HepG2 (cell line): ENCODE results near the gene ZNF445. TPM values are rescaled to one million over a fixed set of nuclear protein-coding genes. Genes with fewer than 3 reads are reported as not detected.
A peak's percentile ranks its signal among the peaks of the same experiment; 100 is the strongest.

Experiments
- ATAC-seq: fragments of 200-7000 bp; cut with Tn5 transposase; 3 replicates; pipeline ENCODE4 v1.9.1; 2020; ENCODE audit warnings: mild to moderate bottlenecking, moderate library complexity
- BruUV-seq: library from RNA; stranded (reverse); fragments of 400-500 nt; replicated peaks from 2 replicates; lab custom pipeline; 2021; lab: Mats Ljungman, UMichigan
- CTCF ChIA-PET: fragments of 300-600 bp; formaldehyde crosslinking; extraction: SDS; loops from one replicate; lab custom pipeline; 2021; ENCODE audit warnings: low total read pairs, inconsistent platforms, low intra/inter-chr PET ratio; lab: Yijun Ruan, JAX
- POLR2A ChIA-PET: fragments of 350-600 bp; sonication (Branson Sonifier 250); formaldehyde crosslinking; loops from one replicate; lab custom pipeline; 2020; ENCODE audit warnings: antibody characterized with exemption, inconsistent platforms; lab: Yijun Ruan, JAX
- DNase-seq: peaks from one replicate; pipeline ENCODE4 v3.0.0-alpha.2; 2015; ENCODE audit warnings: low spot score
- FAIRE-seq: peaks from 3 replicates; lab custom pipeline; 2011; peaks lifted over from hg19 to GRCh38; lab: Jason Lieb, UNC
- H2AFZ ChIP-seq: one replicate; pipeline ENCODE4 v1.6.1; 2011; ENCODE audit warnings: low read length, inconsistent platforms
- H3K27ac ChIP-seq: fragments of 300-600 bp; 3 replicates; pipeline ENCODE4 v1.8.0; 2011; ENCODE audit warnings: mixed run types, mild to moderate bottlenecking, mixed read lengths, low read length, inconsistent platforms; ENCODE audit not compliant: insufficient read depth; ENCODE audit errors: extremely low read length
- H3K27me3 ChIP-seq, 2 experiments: fragments of 200-600 bp in 1 of 2; 2 replicates in 1 of 2; 3 replicates in 1 of 2; pipeline versions ENCODE4 v1.6.0 to v1.8.0; 2011; ENCODE audit warnings: low read length in 2 of 2, mild to moderate bottlenecking in 2 of 2, moderate library complexity in 2 of 2, inconsistent platforms in 1 of 2; ENCODE audit not compliant: insufficient read depth in 2 of 2, control insufficient read depth in 1 of 2
- H3K36me3 ChIP-seq, 2 experiments: fragments of 200-600 bp in 1 of 2; replicated peaks in 1 of 2; 2 replicates in 1 of 2; 3 replicates in 1 of 2; pipeline versions ENCODE4 v1.5.1 to v1.8.0; 2011; ENCODE audit warnings: low read length in 2 of 2, inconsistent platforms in 1 of 2; ENCODE audit not compliant: insufficient read depth in 2 of 2, control insufficient read depth in 1 of 2
- H3K4me1 ChIP-seq: 2 replicates; pipeline ENCODE4 v1.5.1; 2012; ENCODE audit warnings: low read length, inconsistent platforms; ENCODE audit not compliant: insufficient read depth
- H3K4me2 ChIP-seq: 2 replicates; pipeline ENCODE4 v1.6.0; 2011; ENCODE audit warnings: low read depth, low read length, inconsistent platforms
- H3K4me3 ChIP-seq, 3 experiments: fragments of 200-600 bp in 1 of 3; sonication (generic), shearing (Covaris generic) in 1 of 3; replicated peaks in 1 of 3; 2 replicates each; pipeline ENCODE4 v1.5.1; 2011 to 2016; ENCODE audit warnings: low read length in 3 of 3, inconsistent platforms in 2 of 3, low read depth in 2 of 3, mild to moderate bottlenecking in 2 of 3, control low read depth in 1 of 3, mixed read lengths in 1 of 3; ENCODE audit not compliant: insufficient read depth in 1 of 3
- H3K79me2 ChIP-seq: one replicate; pipeline ENCODE4 v1.6.1; 2011; ENCODE audit warnings: low read length, inconsistent platforms; ENCODE audit not compliant: insufficient read depth
- H3K9ac ChIP-seq: 2 replicates; pipeline ENCODE4 v1.6.0; 2011; ENCODE audit warnings: mild to moderate bottlenecking, low read depth, low read length, inconsistent platforms; ENCODE audit not compliant: insufficient read depth
- H3K9me3 ChIP-seq: 2 replicates; pipeline ENCODE4 v1.5.1; 2012; ENCODE audit warnings: mild to moderate bottlenecking, low read length
- H4K20me1 ChIP-seq: 2 replicates; pipeline ENCODE4 v1.6.0; 2011; ENCODE audit warnings: inconsistent platforms, mild to moderate bottlenecking, low read length, moderate library complexity; ENCODE audit not compliant: insufficient read depth
- ZNF572 ChIP-seq: sonication (generic); formaldehyde crosslinking; IDR thresholded peaks from 2 replicates; pipeline ENCODE4 v1.5.1; 2020; ENCODE audit warnings: mild to moderate bottlenecking, missing genetic modification reagents
- ZNF616 ChIP-seq: sonication (generic); formaldehyde crosslinking; IDR thresholded peaks from 2 replicates; pipeline ENCODE4 v1.5.0; 2020; ENCODE audit warnings: low read depth, mild to moderate bottlenecking, missing genetic modification reagents
- ZNF768 ChIP-seq: sonication (generic); formaldehyde crosslinking; IDR thresholded peaks from 2 replicates; pipeline ENCODE4 v1.4.0; 2020; ENCODE audit warnings: missing genetic modification reagents
- WGBS: methylation state at CpG from one replicate; pipeline ENCODE4 v1.1.6; 2017; ENCODE audit warnings: low lambda C conversion rate; 5-methylcytosine and 5-hydroxymethylcytosine counted together
- in situ Hi-C: cut with HindIII; loops from 2 replicates; pipeline ENCODE4 v1.10.0; 2017; ENCODE audit warnings: low pct_unique_long_range_greater_than_20kb; ENCODE audit not compliant: extremely low pct_ligation_motif_present
- intact Hi-C: fragments of 100-400 bp; cut with micrococcal nuclease; formaldehyde crosslinking; loops from one replicate; pipeline ENCODE4 v1.10.0; 2022; ENCODE audit not compliant: unreplicated experiment
- polyA plus RNA-seq, 8 experiments: library from polyadenylated mRNA; depleted of rRNA in 3 of 8; stranded (reverse) in 7 of 8; unstranded in 1 of 8; fragments of >200 nt; fragmentation: Illumina TruSeq in 4 of 8; extraction: Trizol in 4 of 8; gene quantifications; 2 replicates each; pipeline versions ENCODE4 v1.2.1 to v1.2.3, GENCODE V29; 2011 to 2016; ENCODE audit warnings: low read depth in 4 of 8, missing spikeins in 1 of 8, mixed read lengths in 1 of 8; ENCODE audit not compliant: insufficient read depth in 1 of 8
- total RNA-seq, 5 experiments: library from RNA; depleted of rRNA; stranded (reverse); fragments of >200 nt; fragmentation: Illumina TruSeq; extraction: Trizol; gene quantifications; 2 replicates each; pipeline ENCODE4 v1.2.3, GENCODE V29; 2016; ENCODE audit warnings: low read depth in 1 of 5

Gene ZNF445
- total and polyA plus RNA-seq, 2 of the 13 experiments (the other 11 are each of a cell fraction or from before 2014, with no cell fraction given), result 4.4 to 10.3 TPM

- FAIRE-seq (no peak), DNase-seq (no peak), ATAC-seq (no peak)
- peak; percentile 99 for TF ChIP-seq ZNF616
- TF ChIP-seq ZNF768 (CRISPR knock-in tag), result no peak
- no peak for TF ChIP-seq ZNF572 (CRISPR knock-in tag)
- intact Hi-C loops (no loop called here), in situ Hi-C loops (no loop called here)
- 98% methylated on average over 6 of the region's 7 CpGs for WGBS
- BruUV-seq, result no TSS peak
- Histone ChIP-seq H2AFZ (no peak overlapping the region), H3K79me2 (no peaks in the 10 kb centered on the region), H3K9me3 (no peaks in the 10 kb centered on the region; the same call in 1 of the 2 replicates), H3K4me2 (no peak overlapping the region), H3K27me3 (no peaks in the 10 kb centered on the region), H3K9ac (no peak overlapping the region), H3K27ac (no peak overlapping the region), H4K20me1 (no peaks in the 10 kb centered on the region), H3K4me3 (no peak overlapping the region), H3K4me1 (peaks cover 7% of the 10 kb centered on the region), H3K36me3 (no peaks in the 10 kb centered on the region)
- POLR2A ChIA-PET, result interaction anchor here (0.9 kb wide), 1 partner anchor 49 kb away, joined by 4 read pairs; the partner anchor contains the start of gene TCAIM
- CTCF ChIA-PET, result no interaction called here
These were observed 90.1 kb downstream of the ZNF445 start for GRCh38 chr3:44387404-44387803.

Other genes with a start within 250 kb of the ZNF445 start
- not detected in 2 replicates for gene TOPAZ1, start 235.8 kb downstream of the ZNF445 start, total RNA-seq (2016; rRNA removed; fragmentation: Illumina TruSeq; extraction: Trizol)
- not detected in 2 replicates for gene TOPAZ1, start 235.8 kb downstream of the ZNF445 start, polyA plus RNA-seq (2011; rRNA removed)
- 16.9 and 21.1 TPM in 2 replicates for gene TCAIM, start 138.9 kb downstream of the ZNF445 start, total RNA-seq (2016; rRNA removed; fragmentation: Illumina TruSeq; extraction: Trizol)
- 19.0 and 22.6 TPM in 2 replicates for gene TCAIM, start 138.9 kb downstream of the ZNF445 start, polyA plus RNA-seq (2011; rRNA removed)
- gene ZKSCAN7, start 77.5 kb upstream of the ZNF445 start, total RNA-seq (2016; rRNA removed; fragmentation: Illumina TruSeq; extraction: Trizol), result 3.3 and 3.8 TPM in 2 replicates
- gene ZKSCAN7, start 77.5 kb upstream of the ZNF445 start, polyA plus RNA-seq (2011; rRNA removed), result 2.3 and 3.5 TPM in 2 replicates
- 3.3 and 6.1 TPM in 2 replicates for gene ZNF660, start 107.3 kb upstream of the ZNF445 start, total RNA-seq (2016; rRNA removed; fragmentation: Illumina TruSeq; extraction: Trizol)
- gene ZNF660, start 107.3 kb upstream of the ZNF445 start, polyA plus RNA-seq (2011; rRNA removed), result 0.91 and 1.1 TPM in 2 replicates
- 6.8 and 9.9 TPM in 2 replicates for gene ZNF197, start 147.4 kb upstream of the ZNF445 start, total RNA-seq (2016; rRNA removed; fragmentation: Illumina TruSeq; extraction: Trizol)
- gene ZNF197, start 147.4 kb upstream of the ZNF445 start, polyA plus RNA-seq (2011; rRNA removed), result 1.8 and 2.6 TPM in 2 replicates
- 0.22 and 0.62 TPM in 2 replicates for gene ZNF35, start 171.1 kb upstream of the ZNF445 start, total RNA-seq (2016; rRNA removed; fragmentation: Illumina TruSeq; extraction: Trizol)
- 0.18 and 0.20 TPM in 2 replicates for gene ZNF35, start 171.1 kb upstream of the ZNF445 start, polyA plus RNA-seq (2011; rRNA removed)
- not detected in 2 replicates for gene ZNF502, start 235.0 kb upstream of the ZNF445 start, total RNA-seq (2016; rRNA removed; fragmentation: Illumina TruSeq; extraction: Trizol)
- not detected in 2 replicates for gene ZNF502, start 235.0 kb upstream of the ZNF445 start, polyA plus RNA-seq (2011; rRNA removed)